GM21526 (cell line): ENCODE measurements around the gene C10orf90.

Experiments
- ATAC-seq: cut with Tn5 transposase; IDR thresholded peaks from one replicate; pipeline ENCODE4 v1.9.1; 2021; ENCODE audit warnings: moderate library complexity; ENCODE audit not compliant: unreplicated experiment, low FRiP score

C10orf90 gene

GRCh38 chr10:126375926-126376554, 294.5 kb downstream of the C10orf90 start:
- ATAC-seq: no peak

- ATAC-seq: no peak
Observed at GRCh38 chr10:126375299-126375698, 295.2 kb downstream of the C10orf90 start.
